GM21360 (cell line): ENCODE data around the gene CNTN4.

ENCODE experiments used
- ATAC-seq: cut with Tn5 transposase; IDR thresholded peaks from one replicate; pipeline ENCODE4 v1.9.1; 2021; ENCODE audit warnings: mild to moderate bottlenecking, moderate library complexity; ENCODE audit not compliant: unreplicated experiment

CNTN4 gene

DNA sequence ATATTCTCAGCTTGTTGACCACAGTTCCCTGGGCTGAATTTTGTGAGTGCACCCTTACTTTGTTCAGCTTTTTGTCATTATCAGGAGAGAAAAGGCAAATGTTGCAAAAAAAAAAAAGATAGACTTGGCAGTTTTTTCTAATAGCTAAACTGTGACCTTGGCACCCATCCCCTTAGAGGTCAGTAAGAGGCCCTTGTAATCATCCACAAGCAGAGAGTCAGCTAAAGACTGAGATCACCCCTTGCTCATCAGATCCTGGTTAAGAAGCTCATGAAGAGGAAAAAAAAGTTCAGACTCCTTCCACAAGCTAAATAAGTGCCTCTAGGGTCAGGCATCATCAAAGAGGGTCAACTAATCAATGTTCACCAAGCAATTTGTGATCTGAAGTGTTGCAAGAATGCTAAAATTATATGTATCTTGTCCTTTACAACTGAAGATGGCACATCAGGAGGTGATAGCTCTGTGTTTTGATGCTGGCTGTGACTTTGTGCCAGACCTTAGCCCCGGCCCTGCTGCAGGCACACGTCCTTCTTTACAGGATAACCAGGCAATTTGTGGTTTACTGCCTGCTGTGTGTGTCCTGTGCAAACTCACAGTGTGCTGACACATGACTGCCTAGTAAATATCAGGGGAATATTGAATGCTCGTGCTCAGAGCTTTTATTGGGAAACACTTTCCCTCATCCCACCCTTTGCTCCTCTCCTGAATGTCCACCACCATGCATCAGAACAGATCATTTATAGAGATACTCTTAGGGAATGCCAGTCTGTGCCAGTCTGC, 748.6 kb downstream of the CNTN4 start:
- ATAC-seq, result no peak

DNA sequence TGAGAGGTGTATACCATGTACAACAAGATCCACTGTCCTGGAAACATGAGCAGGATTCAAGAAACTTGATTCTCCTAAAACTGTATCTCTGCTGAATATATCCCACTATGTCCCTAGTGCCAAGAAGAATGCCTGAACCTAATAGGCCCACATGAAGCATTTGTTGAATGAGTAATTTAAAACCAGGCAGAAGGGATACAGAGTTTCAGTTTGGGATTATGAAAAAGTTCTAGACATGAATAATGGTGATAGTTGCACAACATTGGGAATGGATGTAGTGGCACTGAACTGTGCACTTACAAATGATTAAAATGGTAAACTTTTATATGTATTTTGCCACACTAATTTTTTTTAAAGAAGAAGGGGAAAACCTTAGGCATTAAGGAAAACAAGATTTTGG, 750.4 kb downstream of the CNTN4 start:
- no peak for ATAC-seq

DNA sequence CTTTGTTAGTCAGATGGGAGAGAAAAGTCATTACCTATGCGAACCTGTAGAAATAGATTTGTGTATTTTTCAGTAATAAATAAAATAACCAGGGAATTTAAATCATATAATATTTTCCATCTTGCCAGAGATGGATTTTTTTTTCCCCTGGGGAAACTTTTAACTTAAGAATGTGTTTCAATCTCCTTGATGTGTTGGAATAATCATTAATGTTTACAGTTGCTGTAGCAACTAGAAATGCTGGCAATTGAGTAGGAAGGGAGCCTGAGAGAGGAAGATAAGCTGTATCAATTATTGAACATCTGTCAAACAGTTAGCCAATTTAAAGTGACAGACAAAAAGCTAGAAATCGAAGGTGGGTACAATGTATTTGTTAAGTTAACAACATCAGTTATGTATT, 752.0 kb downstream of the CNTN4 start:
- no peak for ATAC-seq

DNA sequence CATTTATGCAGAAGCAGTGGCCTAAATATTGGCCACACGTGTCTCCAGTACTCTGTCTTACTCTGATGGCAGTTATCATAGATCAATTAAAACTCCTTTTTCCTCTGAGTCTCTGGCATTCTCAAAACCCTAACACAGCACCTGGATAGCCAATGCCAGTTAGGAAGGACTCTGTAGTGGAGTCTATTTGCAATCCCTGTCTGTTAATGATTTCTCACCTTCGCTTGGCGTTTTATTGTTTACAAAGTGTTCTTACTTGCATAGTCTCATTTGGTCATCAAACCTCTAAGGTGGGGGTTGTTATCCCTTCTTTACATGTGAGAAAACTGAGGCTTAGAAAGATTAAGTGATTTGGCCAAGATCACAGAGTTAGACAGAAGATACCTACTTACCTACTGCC, 752.7 kb downstream of the CNTN4 start:
- no peak for ATAC-seq

DNA sequence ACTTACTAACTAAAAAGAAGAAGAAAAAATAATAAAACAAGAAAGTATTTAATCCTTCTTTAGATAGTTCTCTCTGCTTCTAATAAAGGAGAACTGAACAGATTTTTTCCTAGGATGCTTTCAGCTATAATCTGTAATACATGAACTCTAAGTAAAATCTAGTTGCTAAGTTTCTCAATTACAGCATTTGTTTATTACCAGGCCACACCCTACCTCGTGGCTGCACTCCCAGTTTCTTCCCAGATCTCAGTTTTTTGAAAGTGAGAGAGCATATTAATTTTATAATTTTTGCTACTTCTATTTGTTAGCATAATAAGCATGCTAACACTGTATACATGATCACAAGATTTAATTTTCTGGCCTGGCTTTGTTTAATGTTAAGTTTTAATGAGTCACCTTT, 753.2 kb downstream of the CNTN4 start:
- no peak for ATAC-seq

DNA sequence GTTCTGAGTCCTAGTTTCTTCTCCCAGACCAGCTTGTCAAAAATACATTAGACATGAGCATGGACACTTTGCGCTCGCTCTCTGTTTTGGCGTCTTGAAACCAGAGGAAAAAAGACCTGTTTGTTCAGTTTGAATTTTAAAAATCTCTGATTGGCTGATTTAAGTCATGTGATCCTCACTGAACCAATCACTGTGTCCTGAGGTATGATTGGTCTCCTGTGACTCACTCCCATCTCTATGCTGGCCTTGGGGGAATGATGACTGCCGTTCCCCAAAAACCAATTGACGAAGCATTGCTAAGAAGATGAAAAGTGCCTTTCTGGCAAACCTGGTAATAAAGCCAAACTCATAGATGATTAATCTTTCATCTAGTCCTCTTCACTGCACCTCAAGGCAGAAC, 755.0 kb downstream of the CNTN4 start:
- ATAC-seq, result no peak

DNA sequence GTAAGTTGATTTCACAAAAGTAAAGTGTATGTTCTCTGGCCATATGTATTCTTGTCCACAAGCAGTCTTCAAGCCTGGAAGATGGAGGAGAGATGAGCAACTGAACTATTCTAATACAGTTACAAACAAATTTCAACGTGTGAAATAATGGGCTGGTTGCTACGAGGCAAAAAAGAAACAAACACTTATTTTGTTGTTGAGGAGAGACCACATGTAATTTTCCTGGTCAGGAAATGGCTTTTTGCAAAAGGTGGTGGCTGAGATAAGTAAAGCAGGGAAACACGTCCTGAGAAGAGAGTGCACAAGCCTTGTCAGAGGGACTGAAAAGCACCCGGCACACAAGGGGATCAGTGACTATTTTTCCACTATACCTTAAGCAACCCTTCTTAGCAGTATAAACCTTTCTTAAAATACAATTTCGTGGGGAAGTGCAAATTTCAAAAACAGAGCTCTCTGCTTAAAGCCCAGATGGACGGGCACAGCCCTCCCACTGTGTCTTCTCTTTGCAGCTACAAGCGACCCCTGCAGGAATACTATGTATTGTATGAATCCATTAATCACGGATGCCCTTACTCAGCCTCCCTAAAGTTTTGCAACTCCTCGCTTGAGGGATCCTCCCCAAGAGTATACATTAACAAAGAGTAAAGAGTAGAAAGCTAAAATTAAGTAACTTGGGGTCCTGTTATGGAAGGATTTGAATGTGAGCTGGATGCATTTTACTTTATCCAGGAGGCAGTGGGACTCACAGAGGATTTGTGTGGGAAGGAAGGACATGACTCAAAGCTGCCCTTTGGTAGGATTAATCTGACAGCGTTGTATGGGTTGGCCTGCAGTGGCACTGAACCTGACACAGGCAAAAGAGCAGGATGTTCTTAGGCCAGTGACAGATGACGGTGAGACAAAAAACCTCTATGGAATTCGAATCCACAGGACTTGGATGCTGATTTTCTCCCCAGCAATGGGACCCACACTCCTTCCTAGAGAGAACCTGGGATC, 757.8 kb downstream of the CNTN4 start:
- ATAC-seq, result no peak

DNA sequence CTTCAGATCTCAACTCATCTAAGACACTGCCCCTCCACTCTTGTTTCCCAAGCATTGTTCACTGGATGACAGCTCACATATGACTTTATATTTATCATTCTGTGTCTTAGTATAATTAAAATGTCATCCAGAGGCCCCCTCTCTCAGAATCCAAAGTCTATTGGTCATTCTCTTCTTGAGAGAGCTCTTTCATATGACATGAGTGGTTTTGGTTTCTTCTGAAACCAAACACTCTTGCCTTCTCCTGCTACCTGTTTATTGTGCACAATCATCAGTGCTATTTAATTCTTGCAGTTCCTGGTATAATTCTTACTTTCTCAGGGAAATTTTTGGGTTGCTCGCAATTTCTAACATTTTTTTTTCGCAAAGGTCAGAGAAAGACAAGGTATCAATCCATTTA, 762.0 kb downstream of the CNTN4 start:
- no peak for ATAC-seq

DNA sequence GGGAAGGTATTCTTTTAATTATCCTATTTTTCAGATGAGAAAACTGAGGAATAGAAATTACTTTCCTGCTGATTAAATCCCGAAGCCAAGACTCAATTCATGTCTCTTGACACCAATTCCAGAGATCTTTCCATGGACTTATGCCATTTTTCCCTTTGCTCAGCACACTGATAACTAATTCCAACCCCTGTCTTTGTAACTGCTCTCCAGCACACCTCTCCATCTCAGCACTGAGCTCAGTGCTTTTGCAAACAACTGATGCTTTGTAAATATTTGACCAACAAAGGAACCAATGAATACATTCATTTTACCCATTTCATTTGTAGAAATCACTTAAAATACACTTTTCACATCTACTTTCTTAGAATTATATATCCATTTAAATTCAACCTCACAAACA, 762.5 kb downstream of the CNTN4 start:
- no peak for ATAC-seq

DNA sequence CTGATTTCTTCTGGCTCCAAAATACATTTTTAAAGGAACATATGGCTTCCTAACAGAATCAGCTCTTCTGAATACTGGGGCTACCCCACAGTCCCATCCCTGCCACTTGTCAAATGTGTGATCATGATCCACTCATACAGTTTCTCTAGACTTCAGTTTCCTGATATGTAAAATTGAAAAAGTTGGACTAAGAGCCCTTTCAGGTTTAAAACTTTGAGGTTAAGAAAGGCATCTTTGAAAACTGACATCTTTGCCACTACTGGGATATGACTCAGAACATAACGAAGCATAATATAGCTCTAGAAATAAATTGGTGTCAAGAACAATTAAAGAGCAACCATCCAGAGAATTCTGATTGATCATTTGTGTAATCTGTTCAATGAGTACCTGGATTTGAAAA, 763.3 kb downstream of the CNTN4 start:
- no peak for ATAC-seq

DNA sequence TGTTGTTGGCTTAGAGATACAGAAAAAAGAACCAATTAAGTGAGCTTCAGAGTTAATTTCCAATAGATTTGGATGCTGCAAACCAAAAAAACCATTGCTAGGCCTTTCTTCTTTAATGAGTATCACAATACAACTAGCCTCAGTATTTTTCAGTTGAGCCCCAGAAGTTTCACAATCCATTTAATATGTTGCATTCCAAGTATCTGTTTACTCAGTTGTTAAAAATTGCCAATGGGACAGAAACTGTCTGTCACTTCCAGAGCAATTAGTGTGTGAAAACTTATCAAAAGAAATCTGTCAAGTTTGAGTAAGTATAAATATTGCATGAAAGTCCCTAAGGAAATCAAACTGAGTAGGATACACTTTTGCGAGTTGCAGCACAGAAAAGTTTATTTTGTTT, 763.7 kb downstream of the CNTN4 start:
- ATAC-seq, result no peak

DNA sequence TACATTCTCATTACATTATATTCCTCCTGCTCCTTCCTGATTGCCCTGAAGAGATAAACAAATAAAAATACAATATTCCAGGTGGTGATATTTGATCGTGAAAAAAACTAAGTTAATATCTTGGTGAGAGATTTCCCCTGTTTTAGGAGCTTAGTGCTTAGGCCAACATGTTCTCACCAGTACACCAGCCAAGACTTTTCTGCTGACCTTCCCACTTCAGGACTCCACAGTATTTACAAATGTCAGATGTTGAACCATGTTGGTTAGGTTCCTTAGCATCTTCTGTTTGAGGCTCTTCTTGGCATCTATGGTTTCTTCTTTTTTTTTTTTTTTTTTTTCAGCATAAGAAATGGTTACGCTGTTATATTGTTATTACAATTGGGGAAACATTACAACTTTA, 764.5 kb downstream of the CNTN4 start:
- ATAC-seq, result no peak

DNA sequence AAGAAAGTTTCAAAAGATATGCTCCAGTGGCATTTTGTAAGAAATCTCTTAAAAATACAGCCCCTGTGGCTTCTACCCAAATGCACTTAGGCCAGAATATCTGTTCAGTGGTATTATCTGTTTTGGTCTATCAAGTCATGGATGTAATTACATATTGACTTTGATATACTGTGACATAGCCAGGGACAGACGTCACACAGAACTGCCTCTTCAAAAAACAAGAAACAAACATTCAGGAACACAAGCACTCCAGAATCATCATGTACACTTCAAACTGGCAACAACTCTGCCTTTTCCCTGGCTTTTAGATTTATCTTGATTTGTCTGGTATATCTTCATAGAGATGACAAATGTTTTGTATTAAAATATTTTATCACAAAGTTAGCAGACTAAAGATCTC, 771.2 kb downstream of the CNTN4 start:
- no peak for ATAC-seq

DNA sequence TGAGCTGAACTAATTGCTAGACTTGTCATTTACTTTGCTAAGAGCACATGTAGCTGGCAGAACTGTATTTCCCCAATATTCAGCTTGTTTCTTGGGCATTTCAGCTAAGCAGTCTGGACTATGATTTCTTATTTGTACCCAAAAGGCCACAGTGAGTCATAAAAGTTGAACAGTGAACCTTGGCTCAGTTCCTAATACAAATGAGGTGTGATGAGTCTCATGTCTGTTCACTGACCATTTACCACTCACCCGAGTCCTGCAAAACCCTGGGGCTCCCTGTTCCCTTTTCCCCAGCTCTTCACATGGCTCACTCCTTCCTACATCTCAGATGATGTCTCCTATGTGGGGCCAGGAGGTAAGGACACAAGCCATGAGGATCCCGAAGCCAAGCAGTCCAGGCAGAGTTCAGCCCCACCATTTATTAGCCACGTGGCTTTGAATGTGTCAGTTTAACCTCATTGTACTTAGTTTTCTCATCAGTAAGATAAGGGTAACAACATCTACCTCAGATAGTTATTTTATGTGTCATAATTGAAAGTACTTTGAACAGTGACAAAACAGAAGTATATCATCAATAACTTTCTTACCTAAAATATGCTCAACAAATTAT, 772.2 kb downstream of the CNTN4 start:
- ATAC-seq, result no peak

DNA sequence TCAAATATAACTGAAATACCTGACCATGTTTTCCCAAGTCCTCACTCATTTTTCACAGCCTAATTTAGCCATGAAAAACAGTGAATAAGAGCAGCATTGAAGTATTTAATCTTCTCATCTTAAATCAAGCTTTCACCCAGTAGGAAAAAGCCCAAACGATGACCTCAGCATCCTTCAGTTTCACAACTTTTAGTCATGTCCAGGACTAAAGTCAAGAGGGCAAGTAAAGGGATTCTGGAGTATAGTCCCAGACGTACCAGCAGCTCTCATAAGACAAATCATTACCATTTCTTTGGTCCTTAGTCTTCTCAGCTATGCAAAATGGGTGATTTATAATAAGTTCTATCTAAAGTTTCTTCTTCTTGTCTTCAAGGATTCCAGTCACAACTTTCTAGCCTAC, 774.2 kb downstream of the CNTN4 start:
- no peak for ATAC-seq

DNA sequence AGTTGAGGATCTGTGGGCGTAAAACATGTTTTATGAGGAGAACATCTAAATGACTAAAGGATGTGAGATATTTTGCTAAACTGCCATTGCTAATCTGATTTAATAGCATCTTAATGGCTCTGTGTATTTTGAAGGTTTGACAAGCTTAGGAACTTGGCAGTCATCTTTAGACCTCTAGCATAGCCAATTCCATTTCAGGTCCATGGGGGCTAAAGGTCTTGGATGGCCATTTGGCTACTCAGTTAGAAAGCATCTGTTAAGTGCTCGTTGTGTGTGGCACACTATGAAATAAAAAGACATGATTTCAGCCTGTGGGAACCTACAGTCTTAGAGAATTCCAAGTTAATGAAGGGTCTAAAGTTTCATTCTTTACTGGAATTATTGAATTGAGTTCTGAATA, 775.3 kb downstream of the CNTN4 start:
- no peak for ATAC-seq

DNA sequence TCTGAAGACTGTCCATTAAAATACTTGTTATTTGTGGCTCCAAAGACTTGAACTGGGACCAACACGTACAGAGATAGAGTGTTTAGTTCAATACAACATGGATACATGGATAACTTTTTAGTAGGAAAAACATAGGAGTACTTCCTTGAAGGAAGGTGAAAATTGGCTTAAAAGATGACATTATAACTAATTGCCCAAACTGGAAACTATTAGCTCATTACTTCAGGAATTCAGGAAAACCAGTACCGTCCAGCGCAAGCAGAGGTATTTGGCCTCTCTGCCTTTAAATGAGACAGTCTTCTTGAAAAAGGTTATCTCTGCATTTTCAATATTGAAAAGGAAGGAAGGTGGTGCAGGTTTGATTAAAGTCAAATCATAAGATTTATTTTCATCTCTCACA, 777.0 kb downstream of the CNTN4 start:
- no peak for ATAC-seq

DNA sequence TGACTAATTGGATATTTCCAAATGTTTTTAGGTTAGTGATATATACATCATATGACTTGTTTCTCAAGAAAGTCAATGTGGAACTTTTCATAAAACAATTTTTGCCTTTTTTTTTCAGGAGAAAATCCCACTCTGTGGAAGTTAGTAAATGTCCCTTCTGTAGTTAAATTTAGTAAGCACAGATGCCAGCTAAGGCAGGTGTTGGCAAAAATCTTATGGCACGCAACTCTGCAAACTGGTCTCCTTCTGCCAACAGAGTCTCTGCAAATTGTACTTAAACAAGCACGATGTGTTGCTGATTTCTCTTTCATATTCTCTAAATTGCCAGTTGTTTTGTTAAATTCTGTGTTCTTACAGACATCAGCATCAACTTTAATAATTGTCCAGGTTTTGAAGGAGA, 777.7 kb downstream of the CNTN4 start:
- ATAC-seq, result no peak

DNA sequence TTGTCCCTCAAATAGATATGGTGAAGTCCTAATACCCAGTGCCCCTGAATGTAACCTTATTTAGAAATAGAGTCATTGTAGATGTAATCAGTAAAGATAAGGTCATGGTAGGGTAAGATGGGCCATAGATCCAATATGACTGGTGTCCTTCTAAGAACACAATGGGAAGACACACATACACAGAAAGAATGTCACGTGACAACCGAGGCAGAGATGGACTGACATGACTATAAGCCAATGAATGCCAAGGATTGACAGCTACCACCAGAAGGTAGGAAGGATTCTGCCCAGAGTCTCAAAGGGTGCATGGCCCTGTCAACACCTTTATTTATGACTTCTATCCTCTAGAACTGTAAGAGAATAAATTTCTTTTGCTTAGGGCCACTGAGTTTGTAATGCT, 780.4 kb downstream of the CNTN4 start:
- no peak for ATAC-seq

DNA sequence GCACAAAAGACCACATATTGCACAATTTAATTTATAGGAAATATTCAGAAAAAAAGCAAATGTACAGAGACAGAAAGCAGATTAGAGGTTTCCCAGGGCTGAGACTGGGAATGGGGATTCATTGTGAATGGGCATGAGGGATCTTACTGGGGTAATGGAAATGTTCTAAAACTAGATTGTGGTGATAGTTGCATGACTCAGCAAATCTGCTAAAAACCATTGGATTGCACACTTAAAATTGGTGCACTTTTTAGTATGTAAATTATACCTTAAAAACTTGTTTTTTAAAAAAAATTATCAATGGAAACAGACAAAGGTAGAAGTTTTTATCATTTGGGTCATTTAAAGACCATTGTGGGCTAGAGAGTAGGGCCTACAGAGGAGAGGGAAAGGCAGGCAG, 780.9 kb downstream of the CNTN4 start:
- ATAC-seq, result no peak

DNA sequence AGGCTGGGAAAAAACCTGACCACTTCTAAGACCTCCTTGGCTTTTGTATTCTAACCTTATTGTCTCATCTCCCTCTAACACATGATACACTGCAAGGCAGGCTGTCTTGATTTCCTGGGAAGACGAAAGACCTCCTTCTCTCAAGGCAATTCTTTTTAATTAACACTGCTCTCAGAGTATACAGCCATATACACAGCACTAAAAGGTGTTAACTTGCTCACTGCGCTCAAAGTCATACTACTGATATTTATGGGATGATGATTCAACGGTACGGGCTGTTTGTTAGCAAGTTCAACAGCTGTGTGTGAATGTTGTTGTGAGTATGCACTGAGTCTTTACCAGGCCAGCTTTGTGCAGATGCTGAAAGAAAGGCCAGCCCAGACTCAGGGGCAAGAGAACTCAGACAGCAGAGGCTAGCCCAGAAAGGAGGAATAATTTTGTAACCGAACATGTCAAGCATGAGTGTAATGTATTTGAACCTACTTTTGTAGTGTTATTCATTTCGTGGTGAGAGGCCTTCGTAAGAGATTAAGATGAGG, 781.6 kb downstream of the CNTN4 start:
- no peak for ATAC-seq
